HEK293 (cell line): ENCODE results near the gene SPIN4.

Source experiments
- CTCF ChIP-seq: fragments of 450-650 bp; formaldehyde crosslinking; IDR thresholded peaks from 2 replicates; pipeline ENCODE4 v1.5.1; 2016; ENCODE audit warnings: missing biosample characterization, missing genetic modification characterization
- REST ChIP-seq: fragments of 450-650 bp; formaldehyde crosslinking; IDR thresholded peaks from 2 replicates; pipeline ENCODE4 v1.5.1; 2016; ENCODE audit warnings: missing biosample characterization, missing genetic modification characterization
- ZBTB8A ChIP-seq: fragments of 450-650 bp; formaldehyde crosslinking; IDR thresholded peaks from 2 replicates; pipeline ENCODE4 v1.5.1; 2016; ENCODE audit warnings: missing biosample characterization, missing genetic modification characterization
- ZNF561 ChIP-seq: fragments of 450-650 bp; IDR thresholded peaks from 2 replicates; pipeline ENCODE4 v1.5.1; 2018; ENCODE audit warnings: missing biosample characterization, missing genetic modification characterization, borderline replicate concordance

- no peak for TF ChIP-seq CTCF (tag by site-specific recombination)
- no peak for TF ChIP-seq ZBTB8A (tag by site-specific recombination)
- no peak for TF ChIP-seq ZNF561 (tag by site-specific recombination)
- no peak for TF ChIP-seq REST (tag by site-specific recombination)
Observed at GRCh38 chrX:63327788-63328187, 23.3 kb downstream of the SPIN4 start.
